ENCODE measurements around the gene ARL5B.
A peak's percentile ranks its signal among the peaks of the same experiment; 100 is the strongest.

The ARL5B gene

GRCh38 chr10:18687706-18688105, 28.5 kb downstream of the ARL5B start:
- Histone ChIP-seq H3K9ac (ENCODE audit: low read length) (no peak overlapping the region), H3K9me3 (ENCODE audit: low read length) (no peaks in the 10 kb centered on the region), H3F3A (ENCODE audit: insufficient read depth, low read length) (no peaks in the 10 kb centered on the region), H3K27me3 (ENCODE audit: insufficient read depth, low read length) (0 out of 2 replicates have a peak, but pooled peaks cover 5% of the 10 kb centered on the region), H3K9me2 (ENCODE audit: low read depth, low read length) (no peaks in the 10 kb centered on the region), H3K4me2 (ENCODE audit: low read length) (no peak overlapping the region), H3K4me1 (ENCODE audit: insufficient read depth, low read length, severe bottlenecking) (no peaks in the 10 kb centered on the region), H3K36me3 (ENCODE audit: insufficient read depth, low read length) (no peaks in the 10 kb centered on the region), H4K20me1 (ENCODE audit: insufficient read depth, low read length) (no peaks in the 10 kb centered on the region), H3K27ac (ENCODE audit: low read depth, low read length, poor library complexity, severe bottlenecking) (no peak overlapping the region), H2AFZ (ENCODE audit: low read length) (no peak overlapping the region), H3K79me2 (ENCODE audit: insufficient read depth, low read length) (no peaks in the 10 kb centered on the region), H3K4me3 (ENCODE audit: low read depth, low read length, poor library complexity, severe bottlenecking) (no peak overlapping the region)
- TF ChIP-seq EZH2 (IDR thresholded peaks at IDR 0.05; ENCODE audit: borderline replicate concordance, low read length) (no peak), CTCF (IDR thresholded peaks at IDR 0.05; ENCODE audit: low read length) (no peak)

- Histone ChIP-seq H3K4me1 (ENCODE audit: insufficient read depth, low read length, severe bottlenecking) (no peaks in the 10 kb centered on the region), H3K9me2 (ENCODE audit: low read depth, low read length) (no peaks in the 10 kb centered on the region), H3K27me3 (ENCODE audit: insufficient read depth, low read length) (0 out of 2 replicates have a peak, but pooled peaks cover 5% of the 10 kb centered on the region), H3K9ac (ENCODE audit: low read length) (no peak overlapping the region), H3K9me3 (ENCODE audit: low read length) (no peaks in the 10 kb centered on the region), H3K4me2 (ENCODE audit: low read length) (no peak overlapping the region), H3F3A (ENCODE audit: insufficient read depth, low read length) (no peaks in the 10 kb centered on the region), H2AFZ (ENCODE audit: low read length) (no peak overlapping the region), H3K36me3 (ENCODE audit: insufficient read depth, low read length) (no peaks in the 10 kb centered on the region), H4K20me1 (ENCODE audit: insufficient read depth, low read length) (no peaks in the 10 kb centered on the region), H3K79me2 (ENCODE audit: insufficient read depth, low read length) (no peaks in the 10 kb centered on the region), H3K27ac (ENCODE audit: low read depth, low read length, poor library complexity, severe bottlenecking) (no peak overlapping the region), H3K4me3 (ENCODE audit: low read depth, low read length, poor library complexity, severe bottlenecking) (no peak overlapping the region)
- peak; percentile 60 for TF ChIP-seq CTCF (IDR thresholded peaks at IDR 0.05; ENCODE audit: low read length)
- no peak for TF ChIP-seq EZH2 (IDR thresholded peaks at IDR 0.05; ENCODE audit: borderline replicate concordance, low read length)
Observed at GRCh38 chr10:18689498-18689897, 30.3 kb downstream of the ARL5B start.

- 0 out of 2 replicates have a peak, but pooled peaks cover 3% of the 10 kb centered on the region for H3K27me3 ChIP-seq (ENCODE audit: insufficient read depth, low read length)
- H3K9me2 ChIP-seq (ENCODE audit: low read depth, low read length), result no peaks in the 10 kb centered on the region
- H2AFZ ChIP-seq (ENCODE audit: low read length), result no peak overlapping the region
- no peaks in the 10 kb centered on the region for H3K4me1 ChIP-seq (ENCODE audit: insufficient read depth, low read length, severe bottlenecking)
- no peak overlapping the region for H3K4me2 ChIP-seq (ENCODE audit: low read length)
- no peak overlapping the region for H3K27ac ChIP-seq (ENCODE audit: low read depth, low read length, poor library complexity, severe bottlenecking)
- H4K20me1 ChIP-seq (ENCODE audit: insufficient read depth, low read length), result no peaks in the 10 kb centered on the region
- no peak overlapping the region for H3K9ac ChIP-seq (ENCODE audit: low read length)
- H3K4me3 ChIP-seq (ENCODE audit: low read depth, low read length, poor library complexity, severe bottlenecking), result no peak overlapping the region
- TF ChIP-seq CTCF (IDR thresholded peaks at IDR 0.05; ENCODE audit: low read length) (no peak), EZH2 (IDR thresholded peaks at IDR 0.05; ENCODE audit: borderline replicate concordance, low read length) (no peak)
- H3F3A ChIP-seq (ENCODE audit: insufficient read depth, low read length), result no peaks in the 10 kb centered on the region
- H3K79me2 ChIP-seq (ENCODE audit: insufficient read depth, low read length), result no peaks in the 10 kb centered on the region
- H3K36me3 ChIP-seq (ENCODE audit: insufficient read depth, low read length), result no peaks in the 10 kb centered on the region
- no peaks in the 10 kb centered on the region for H3K9me3 ChIP-seq (ENCODE audit: low read length)
Observed at GRCh38 chr10:18690541-18690940, 31.3 kb downstream of the ARL5B start.
